Panc1 (cell line): ENCODE measurements around the gene TNFSF9.

Experiments used
- POLR2AphosphoS5 ChIP-seq: IDR thresholded peaks from 2 replicates; pipeline ENCODE4 v1.6.1; 2012; ENCODE audit warnings: mild to moderate bottlenecking, low read depth, low read length, moderate library complexity
- TF ChIP-seq, protein P1 (sequence below): fragments of 450-650 bp; IDR thresholded peaks from 2 replicates; pipeline ENCODE4 v1.5.1; 2017; ENCODE audit warnings: mild to moderate bottlenecking

DNA sequence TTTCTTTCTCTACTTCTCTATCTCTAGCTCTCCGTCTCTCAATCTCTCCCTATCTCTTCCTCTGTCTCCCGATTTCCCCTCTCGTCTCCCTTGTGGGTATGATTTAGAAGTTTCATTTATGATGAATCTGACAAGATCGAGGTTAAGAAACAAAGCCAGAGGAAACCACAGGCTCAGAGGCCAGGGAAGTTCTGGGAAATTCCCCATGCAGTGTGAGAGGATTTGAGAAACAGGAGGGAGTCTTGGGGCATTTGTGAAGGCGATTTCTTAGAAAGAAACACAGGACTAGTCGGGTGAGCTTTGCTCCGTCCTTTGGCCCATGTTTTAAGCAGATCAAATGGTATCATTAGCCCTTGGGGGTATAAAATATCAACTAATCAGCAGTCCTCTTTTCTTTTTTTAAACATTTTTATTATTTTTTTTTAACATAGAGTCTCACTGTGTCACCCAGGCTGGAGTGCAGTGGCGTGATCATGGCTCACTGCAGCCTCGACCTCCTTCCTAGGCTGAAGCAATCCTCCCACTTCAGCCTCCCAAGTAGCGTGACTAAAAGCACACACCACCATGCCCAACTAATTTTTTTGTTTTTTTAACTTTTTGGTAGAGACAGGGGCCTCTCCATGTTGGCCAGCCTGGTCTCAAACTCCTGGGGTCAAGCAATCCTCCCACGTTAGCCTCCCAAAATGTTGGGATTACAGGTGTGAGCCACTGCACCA lies 25.8 kb downstream of the TNFSF9 start:
- TF ChIP-seq, protein P1, sequence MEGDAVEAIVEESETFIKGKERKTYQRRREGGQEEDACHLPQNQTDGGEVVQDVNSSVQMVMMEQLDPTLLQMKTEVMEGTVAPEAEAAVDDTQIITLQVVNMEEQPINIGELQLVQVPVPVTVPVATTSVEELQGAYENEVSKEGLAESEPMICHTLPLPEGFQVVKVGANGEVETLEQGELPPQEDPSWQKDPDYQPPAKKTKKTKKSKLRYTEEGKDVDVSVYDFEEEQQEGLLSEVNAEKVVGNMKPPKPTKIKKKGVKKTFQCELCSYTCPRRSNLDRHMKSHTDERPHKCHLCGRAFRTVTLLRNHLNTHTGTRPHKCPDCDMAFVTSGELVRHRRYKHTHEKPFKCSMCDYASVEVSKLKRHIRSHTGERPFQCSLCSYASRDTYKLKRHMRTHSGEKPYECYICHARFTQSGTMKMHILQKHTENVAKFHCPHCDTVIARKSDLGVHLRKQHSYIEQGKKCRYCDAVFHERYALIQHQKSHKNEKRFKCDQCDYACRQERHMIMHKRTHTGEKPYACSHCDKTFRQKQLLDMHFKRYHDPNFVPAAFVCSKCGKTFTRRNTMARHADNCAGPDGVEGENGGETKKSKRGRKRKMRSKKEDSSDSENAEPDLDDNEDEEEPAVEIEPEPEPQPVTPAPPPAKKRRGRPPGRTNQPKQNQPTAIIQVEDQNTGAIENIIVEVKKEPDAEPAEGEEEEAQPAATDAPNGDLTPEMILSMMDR = no peak
- no peak for TF ChIP-seq POLR2AphosphoS5
